ENCODE results near the gene PFN1.
"Not testable (repeated sequence)": the region's sequence is repeated elsewhere in the genome, so short reads cannot be mapped to it uniquely, and the experiment has no call there.

The PFN1 gene

DNA sequence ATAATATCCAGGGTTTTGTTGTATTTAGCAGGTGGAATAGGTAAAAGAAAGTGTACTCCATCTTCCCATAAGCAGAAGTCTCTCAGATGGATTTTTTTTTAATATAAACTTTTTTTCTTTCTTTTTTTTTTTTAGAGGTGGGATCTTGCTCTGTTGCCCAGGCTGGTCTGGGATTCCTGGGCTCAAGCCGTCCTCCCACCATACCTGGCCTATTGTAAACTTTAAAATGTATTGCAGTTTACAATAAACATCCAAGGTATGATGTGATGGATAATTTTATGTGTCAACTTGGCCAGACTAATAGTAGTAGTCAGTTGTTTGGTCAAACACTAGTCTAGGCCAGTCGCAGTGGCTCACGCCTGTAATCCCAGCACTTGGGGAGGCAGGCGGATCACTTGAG, 27.0 kb downstream of the PFN1 start:
- DNase-seq (ENCODE audit: low read depth), result no peak
- H3K4me3 ChIP-seq (ENCODE audit: low read depth, low read length), result no peak overlapping the region
- TF ChIP-seq CTCF (IDR thresholded peaks at IDR 0.05; ENCODE audit: control insufficient read depth, extremely low read depth, insufficient read depth), result no peak

GRCh38 chr17:4920351-4921048, 27.8 kb downstream of the PFN1 start:
- TF ChIP-seq CTCF (IDR thresholded peaks at IDR 0.05; ENCODE audit: control insufficient read depth, extremely low read depth, insufficient read depth), result no peak
- no peak overlapping the region for H3K4me3 ChIP-seq (ENCODE audit: low read depth, low read length)
- no peak for DNase-seq (ENCODE audit: low read depth)

DNA sequence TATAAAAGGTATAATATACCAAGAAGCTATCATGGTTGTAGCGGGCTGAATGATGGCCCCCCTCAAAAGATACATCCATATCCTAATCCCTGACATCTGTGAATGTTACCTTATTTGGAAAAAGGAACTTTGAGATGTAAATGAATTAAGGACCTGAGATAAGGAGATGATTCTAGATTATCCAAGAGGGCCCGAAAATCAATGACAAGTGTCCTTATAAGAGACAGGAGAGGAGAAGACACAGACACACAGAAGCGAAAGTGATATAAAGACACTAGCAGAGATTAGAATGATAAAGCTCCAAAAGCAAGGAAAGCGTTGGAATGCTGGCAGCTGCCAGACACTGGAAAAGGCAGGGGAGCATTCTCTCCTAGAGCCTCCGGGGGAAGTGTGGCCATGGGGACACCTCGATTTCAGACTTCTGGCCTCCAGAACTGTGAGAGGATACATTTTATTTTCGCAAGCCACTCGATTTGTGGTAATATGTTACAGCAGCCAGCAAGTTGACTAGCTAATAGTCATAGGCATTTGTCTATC, 28.8 kb downstream of the PFN1 start:
- TF ChIP-seq CTCF (IDR thresholded peaks at IDR 0.05; ENCODE audit: control insufficient read depth, extremely low read depth, insufficient read depth), result no peak

GRCh38 chr17:4914551-4914950, 33.8 kb downstream of the PFN1 start:
- not testable (repeated sequence) for DNase-seq (ENCODE audit: low read depth); H3K4me3 ChIP-seq (ENCODE audit: low read depth, low read length)

More for the DNA sequence above, 28.8 kb downstream of the PFN1 start:
- no peak for DNase-seq (ENCODE audit: low read depth)
- H3K4me3 ChIP-seq (ENCODE audit: low read depth, low read length), result no peak overlapping the region

DNA sequence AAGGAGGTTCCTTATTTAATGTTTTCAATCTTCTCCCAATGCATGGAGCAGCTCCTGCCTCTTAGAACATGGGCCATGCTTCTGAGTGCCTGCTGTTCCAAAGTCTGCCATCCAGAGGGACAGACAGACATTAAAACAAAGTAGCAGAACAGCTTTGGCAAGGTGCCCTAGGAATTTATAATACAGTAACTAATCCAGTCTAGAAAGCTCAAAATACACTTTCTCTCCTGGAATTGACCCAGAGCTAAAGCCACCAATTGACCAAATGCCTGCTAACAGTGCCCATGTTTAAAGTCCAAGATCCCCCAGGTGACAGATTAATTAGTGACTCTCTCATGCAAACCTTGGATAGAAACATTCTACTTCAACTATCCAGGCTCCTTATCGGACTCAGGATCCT, 34.3 kb downstream of the PFN1 start:
- H3K4me3 ChIP-seq (ENCODE audit: low read depth, low read length), result no peak overlapping the region
- no peak for DNase-seq (ENCODE audit: low read depth)
- TF ChIP-seq CTCF (IDR thresholded peaks at IDR 0.05; ENCODE audit: control insufficient read depth, extremely low read depth, insufficient read depth), result no peak

DNA sequence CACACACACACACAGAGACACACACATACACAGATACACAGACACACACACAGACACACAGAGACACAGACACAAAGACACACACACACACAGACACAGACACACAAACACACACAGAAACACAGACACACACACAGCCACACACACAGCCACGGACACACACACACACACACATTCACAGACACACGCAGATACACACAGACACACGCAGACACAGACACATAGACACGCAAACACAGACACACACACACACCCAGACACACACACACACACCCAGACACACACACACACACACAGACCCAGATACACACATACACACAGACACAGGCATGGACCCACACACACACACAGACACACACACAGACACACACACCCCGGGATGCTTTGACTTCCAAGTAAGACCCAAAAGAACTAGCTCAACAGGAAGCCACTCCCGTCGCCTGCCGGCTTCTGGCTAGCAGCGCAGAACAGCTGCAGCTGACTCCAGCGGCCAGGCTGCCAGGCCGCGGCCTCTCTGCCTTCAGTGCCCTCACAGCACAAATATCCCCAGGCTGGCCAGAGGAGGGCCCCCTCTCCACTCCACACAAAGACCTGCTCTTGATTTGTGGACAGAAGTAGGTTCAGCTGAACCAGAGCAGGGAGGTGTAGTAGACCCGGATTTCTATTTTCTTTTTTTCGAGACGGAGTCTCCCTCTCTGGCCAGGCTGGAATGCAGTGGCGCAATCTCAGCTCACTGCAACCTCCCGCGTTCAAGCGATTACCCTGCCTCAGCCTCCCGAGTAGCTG, 39.4 kb downstream of the PFN1 start:
- peak; percentile 74 for DNase-seq (ENCODE audit: low read depth)
- no peak overlapping the region for H3K4me3 ChIP-seq (ENCODE audit: low read depth, low read length)
- TF ChIP-seq CTCF (IDR thresholded peaks at IDR 0.05; ENCODE audit: control insufficient read depth, extremely low read depth, insufficient read depth), result peak; percentile 78

DNA sequence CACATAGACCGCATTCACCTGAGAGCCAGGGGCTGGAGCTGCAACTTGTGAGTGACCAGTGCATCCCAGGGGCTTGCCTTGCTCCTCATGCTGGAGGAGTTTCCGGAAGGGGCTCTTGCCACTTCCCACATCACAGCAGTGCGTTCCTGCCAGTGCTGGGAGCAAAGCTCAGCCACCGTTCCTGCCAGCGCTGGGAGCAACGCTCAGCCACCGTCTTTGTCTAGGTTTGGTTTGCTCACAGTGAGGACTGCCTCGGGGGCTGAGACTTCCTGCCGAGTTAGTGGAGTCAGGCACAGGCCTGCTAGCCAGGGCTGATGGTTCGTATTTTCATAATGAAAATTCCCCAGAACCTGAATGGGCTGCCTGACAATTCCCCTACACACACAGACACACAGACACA, 40.0 kb downstream of the PFN1 start:
- TF ChIP-seq CTCF (IDR thresholded peaks at IDR 0.05; ENCODE audit: control insufficient read depth, extremely low read depth, insufficient read depth), result no peak
- DNase-seq (ENCODE audit: low read depth), result no peak
- no peak overlapping the region for H3K4me3 ChIP-seq (ENCODE audit: low read depth, low read length)

DNA sequence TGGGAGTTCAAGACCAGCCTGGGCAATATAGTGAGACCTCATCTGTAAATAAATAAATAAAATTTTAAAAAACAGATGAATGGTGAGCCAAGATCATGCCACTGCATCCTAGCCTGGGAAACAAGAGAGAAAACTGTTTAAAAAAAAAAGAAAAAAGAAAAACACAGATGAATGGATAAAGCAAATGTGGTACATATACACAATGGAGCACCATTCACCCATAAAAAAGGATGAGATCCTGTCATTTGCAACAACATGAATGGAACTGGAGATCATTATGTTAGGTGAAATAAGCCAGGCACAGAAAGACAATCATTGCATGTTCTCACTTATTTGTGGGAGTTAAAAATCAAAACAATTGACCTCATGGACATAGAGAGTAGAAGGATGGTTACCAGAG, 41.7 kb downstream of the PFN1 start:
- not testable (repeated sequence) for H3K4me3 ChIP-seq (ENCODE audit: low read depth, low read length); DNase-seq (ENCODE audit: low read depth)

Data from LNCaP clone FGC (cell line).